ENCODE data around the gene FAM98C. TPM values are rescaled to one million over a fixed set of nuclear protein-coding genes. Genes with fewer than 3 reads are reported as not detected.
"Not testable (repeated sequence)": the region's sequence is repeated elsewhere in the genome, so short reads cannot be mapped to it uniquely, and the experiment has no call there.

Gene FAM98C
- 10 to 100 TPM; 22.4 to 24.1 TPM for total RNA-seq

GRCh38 chr19:38402967-38403674 lies at the start of gene FAM98C:
Gene FAM98C, plus strand, starts transcription at chr19:38403093. Its CDS starts 61 bp downstream, at chr19:38403154.
- Mint-ChIP-seq H3K4me3 (peak within 1 kb of the TSS; percentile 77), H3K27ac (peak within 1 kb of the TSS; percentile 90), H3K36me3 (peaks cover 14% of the 10 kb centered on the region), H3K9me3 (ENCODE audit: low read depth) (no peaks in the 10 kb centered on the region), H3K4me1 (peaks cover 13% of the 10 kb centered on the region), H3K27me3 (peaks cover 8% of the 10 kb centered on the region)
- DNase-seq (peak; percentile 98), ATAC-seq (peak; percentile 98)
- CTCF ChIA-PET: interaction anchor here (0.6 to 4.5 kb wide), 76 partner anchors 10 to 1042 kb away, joined by 3 to 57 read pairs (median 4); partner anchors contain the start of genes ACTN4, CATSPERG, ECH1 and EIF3K

GRCh38 chr19:38355728-38356725 lies 46.9 kb upstream of the FAM98C start:
- CTCF ChIA-PET: no interaction called here
- no peak for ATAC-seq
- H3K27ac Mint-ChIP-seq: no peak overlapping the region

GRCh38 chr19:38358071-38358470 lies 44.8 kb upstream of the FAM98C start:
- DNase-seq (no peak), ATAC-seq (no peak)
- H3K9me3 Mint-ChIP-seq (ENCODE audit: low read depth): no peaks in the 10 kb centered on the region
- H3K27ac Mint-ChIP-seq: no peak overlapping the region
- no peak overlapping the region for H3K4me3 Mint-ChIP-seq
- H3K36me3 Mint-ChIP-seq: no peaks in the 10 kb centered on the region
- peaks cover 28% of the 10 kb centered on the region for H3K27me3 Mint-ChIP-seq
- CTCF ChIA-PET: interaction anchor here (2.3 kb wide), 1 partner anchor 22 kb away, joined by 6 read pairs; the partner anchor contains the start of gene CATSPERG
- peaks cover 16% of the 10 kb centered on the region for H3K4me1 Mint-ChIP-seq

More at GRCh38 chr19:38355728-38356725, 46.9 kb upstream of the FAM98C start:
- DNase-seq: no peak
- peaks cover 1% of the 10 kb centered on the region for H3K4me1 Mint-ChIP-seq
- peaks cover 26% of the 10 kb centered on the region for H3K27me3 Mint-ChIP-seq
- H3K9me3 Mint-ChIP-seq (ENCODE audit: low read depth): no peaks in the 10 kb centered on the region
- H3K4me3 Mint-ChIP-seq: no peak overlapping the region
- no peaks in the 10 kb centered on the region for H3K36me3 Mint-ChIP-seq

GRCh38 chr19:38359242-38360021 lies 43.5 kb upstream of the FAM98C start:
- Mint-ChIP-seq H3K4me1 (peaks cover 20% of the 10 kb centered on the region), H3K4me3 (no peak overlapping the region), H3K27me3 (peaks cover 28% of the 10 kb centered on the region), H3K9me3 (ENCODE audit: low read depth) (no peaks in the 10 kb centered on the region), H3K36me3 (no peaks in the 10 kb centered on the region), H3K27ac (no peak overlapping the region)
- CTCF ChIA-PET: no interaction called here
- no peak for DNase-seq
- ATAC-seq: no peak

GRCh38 chr19:38360351-38360750 lies 42.5 kb upstream of the FAM98C start:
- no peak overlapping the region for H3K4me3 Mint-ChIP-seq
- peaks cover 20% of the 10 kb centered on the region for H3K4me1 Mint-ChIP-seq
- H3K9me3 Mint-ChIP-seq (ENCODE audit: low read depth): no peaks in the 10 kb centered on the region
- no peak for DNase-seq
- peaks cover 28% of the 10 kb centered on the region for H3K27me3 Mint-ChIP-seq
- H3K27ac Mint-ChIP-seq: no peak overlapping the region
- no peak for ATAC-seq
- CTCF ChIA-PET: interaction anchor here (0.6 to 1.1 kb wide), 4 partner anchors 29 to 217 kb away, joined by 3 to 4 read pairs (median 4); partner anchors contain the start of gene FAM98C
- no peaks in the 10 kb centered on the region for H3K36me3 Mint-ChIP-seq

GRCh38 chr19:38360839-38361631 lies 41.9 kb upstream of the FAM98C start:
- Mint-ChIP-seq H3K36me3 (no peaks in the 10 kb centered on the region), H3K4me1 (peaks cover 20% of the 10 kb centered on the region), H3K9me3 (ENCODE audit: low read depth) (no peaks in the 10 kb centered on the region), H3K27ac (no peak overlapping the region), H3K27me3 (peaks cover 28% of the 10 kb centered on the region), H3K4me3 (peak overlapping the region; percentile 82)
- ATAC-seq (no peak), DNase-seq (no peak)
- CTCF ChIA-PET: interaction anchor here (0.6 to 2.1 kb wide), 6 partner anchors 25 to 695 kb away, joined by 3 to 8 read pairs (median 4); partner anchors contain the start of genes CATSPERG and FAM98C

GRCh38 chr19:38361633-38362075 lies 41.2 kb upstream of the FAM98C start:
- H3K27me3 Mint-ChIP-seq: peaks cover 28% of the 10 kb centered on the region
- DNase-seq: peak; percentile 85
- no peak overlapping the region for H3K27ac Mint-ChIP-seq
- H3K4me3 Mint-ChIP-seq: peak overlapping the region; percentile 82
- peaks cover 20% of the 10 kb centered on the region for H3K4me1 Mint-ChIP-seq
- H3K36me3 Mint-ChIP-seq: no peaks in the 10 kb centered on the region
- CTCF ChIA-PET: interaction anchor here (0.6 to 2.1 kb wide), 5 partner anchors 13 to 695 kb away, joined by 3 to 8 read pairs (median 5); partner anchors contain the start of genes CATSPERG and PSMD8
- peak; percentile 82 for ATAC-seq
- H3K9me3 Mint-ChIP-seq (ENCODE audit: low read depth): no peaks in the 10 kb centered on the region

GRCh38 chr19:38362076-38362945 lies 40.6 kb upstream of the FAM98C start:
- Mint-ChIP-seq H3K27me3 (peaks cover 28% of the 10 kb centered on the region), H3K4me1 (peaks cover 20% of the 10 kb centered on the region), H3K36me3 (no peaks in the 10 kb centered on the region), H3K4me3 (peak overlapping the region; percentile 82), H3K9me3 (ENCODE audit: low read depth) (no peaks in the 10 kb centered on the region), H3K27ac (peak overlapping the region; percentile 56)
- CTCF ChIA-PET: interaction anchor here (0.7 to 2.1 kb wide), 5 partner anchors 12 to 372 kb away, joined by 3 to 8 read pairs (median 3); partner anchors contain the start of genes CATSPERG and PSMD8
- DNase-seq: peak; percentile 94
- ATAC-seq: peak; percentile 80

- H3K27me3 Mint-ChIP-seq: peaks cover 25% of the 10 kb centered on the region
- H3K27ac Mint-ChIP-seq; ATAC-seq; H3K36me3 Mint-ChIP-seq; DNase-seq; H3K9me3 Mint-ChIP-seq (ENCODE audit: low read depth): not testable (repeated sequence)
- CTCF ChIA-PET: interaction anchor here (0.7 to 2.1 kb wide), 4 partner anchors 11 to 372 kb away, joined by 3 to 8 read pairs (median 5); partner anchors contain the start of genes CATSPERG and PSMD8
- H3K4me1 Mint-ChIP-seq: peaks cover 20% of the 10 kb centered on the region
- peak overlapping the region; percentile 82 for H3K4me3 Mint-ChIP-seq
Observed at GRCh38 chr19:38362946-38363688, 39.8 kb upstream of the FAM98C start.

GRCh38 chr19:38367041-38367440 lies 35.9 kb upstream of the FAM98C start:
- no peak for ATAC-seq
- Mint-ChIP-seq H3K4me3 (no peak overlapping the region), H3K9me3 (ENCODE audit: low read depth) (no peaks in the 10 kb centered on the region), H3K27me3 (peaks cover 4% of the 10 kb centered on the region), H3K36me3 (no peaks in the 10 kb centered on the region), H3K4me1 (peaks cover 11% of the 10 kb centered on the region), H3K27ac (no peak overlapping the region)
- CTCF ChIA-PET: interaction anchor here (0.6 kb wide), 1 partner anchor 130 kb away, joined by 3 read pairs; no protein-coding TSS in a partner anchor
- no peak for DNase-seq

Data from activated CD8-positive, alpha-beta memory T cell treated with anti-CD3 and anti-CD28 coated beads, Interleukin-2, amount 10 ng/mL, durations not matched to agents 7 days and 5 days (primary cell).